DND-41 (cell line): Measurements from ENCODE around the gene DPYD.

ENCODE experiments used
- EZH2 ChIP-seq: IDR thresholded peaks from 3 replicates; pipeline ENCODE4 v1.6.1; 2012; ENCODE audit warnings: borderline replicate concordance, low read depth, mild to moderate bottlenecking, moderate library complexity, low read length, inconsistent platforms; ENCODE audit not compliant: severe bottlenecking
- TF ChIP-seq, protein P1 (sequence below): IDR thresholded peaks from 2 replicates; pipeline ENCODE4 v1.5.1; 2012; ENCODE audit warnings: borderline replicate concordance, low read length, moderate library complexity, mild to moderate bottlenecking; ENCODE audit not compliant: poor library complexity, severe bottlenecking; ENCODE audit errors: extremely low read depth

DNA sequence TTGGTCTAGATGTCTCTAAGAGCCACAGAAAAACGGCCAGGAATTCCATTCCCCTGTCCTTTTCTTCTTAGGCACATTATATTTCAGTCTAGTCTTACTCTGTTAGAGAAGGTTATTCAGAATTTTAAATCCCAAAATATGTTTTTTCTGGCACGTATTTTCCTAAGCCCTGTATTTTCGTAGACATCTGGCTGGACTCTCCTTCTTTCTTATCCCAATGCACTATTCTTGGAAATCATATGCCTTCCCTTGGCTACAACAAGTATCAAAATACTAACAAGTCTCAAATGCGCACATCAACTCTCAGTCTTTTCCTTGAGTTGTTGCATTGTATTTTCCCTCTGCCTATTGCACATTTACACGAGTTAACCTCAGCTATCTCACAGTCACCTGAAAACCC is 96.2 kb downstream of the DPYD start:
- TF ChIP-seq, protein P1, sequence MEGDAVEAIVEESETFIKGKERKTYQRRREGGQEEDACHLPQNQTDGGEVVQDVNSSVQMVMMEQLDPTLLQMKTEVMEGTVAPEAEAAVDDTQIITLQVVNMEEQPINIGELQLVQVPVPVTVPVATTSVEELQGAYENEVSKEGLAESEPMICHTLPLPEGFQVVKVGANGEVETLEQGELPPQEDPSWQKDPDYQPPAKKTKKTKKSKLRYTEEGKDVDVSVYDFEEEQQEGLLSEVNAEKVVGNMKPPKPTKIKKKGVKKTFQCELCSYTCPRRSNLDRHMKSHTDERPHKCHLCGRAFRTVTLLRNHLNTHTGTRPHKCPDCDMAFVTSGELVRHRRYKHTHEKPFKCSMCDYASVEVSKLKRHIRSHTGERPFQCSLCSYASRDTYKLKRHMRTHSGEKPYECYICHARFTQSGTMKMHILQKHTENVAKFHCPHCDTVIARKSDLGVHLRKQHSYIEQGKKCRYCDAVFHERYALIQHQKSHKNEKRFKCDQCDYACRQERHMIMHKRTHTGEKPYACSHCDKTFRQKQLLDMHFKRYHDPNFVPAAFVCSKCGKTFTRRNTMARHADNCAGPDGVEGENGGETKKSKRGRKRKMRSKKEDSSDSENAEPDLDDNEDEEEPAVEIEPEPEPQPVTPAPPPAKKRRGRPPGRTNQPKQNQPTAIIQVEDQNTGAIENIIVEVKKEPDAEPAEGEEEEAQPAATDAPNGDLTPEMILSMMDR: no peak
- no peak for TF ChIP-seq EZH2
